Esophagus muscularis mucosa (tissue), 4 donors: ENCODE data around the gene TUBB.

Source experiments
- EP300 ChIP-seq: sonication (generic); formaldehyde crosslinking; IDR thresholded peaks from one replicate; pipeline ENCODE4 v1.6.1; 2017; ENCODE audit warnings: antibody characterized with exemption
- POLR2A ChIP-seq: fragments of 450-650 bp; IDR thresholded peaks from one replicate; pipeline ENCODE4 v1.6.1; 2017; ENCODE audit warnings: antibody characterized with exemption, moderate library complexity, mild to moderate bottlenecking, low read depth
- POLR2AphosphoS5 ChIP-seq, 2 donors: sonication (generic); formaldehyde crosslinking; IDR thresholded peaks; one replicate each; pipeline ENCODE4 v1.6.1; 2017; ENCODE audit warnings: antibody characterized with exemption in 2 of 2
- TF ChIP-seq, protein P1 (sequence below), 3 experiments: fragments of 200-600 bp in 2 of 3; fragments of 450-650 bp in 1 of 3; sonication (generic) in 2 of 3; IDR thresholded peaks; one replicate each; pipeline ENCODE4 v1.5.1; 2017 to 2019; ENCODE audit warnings: antibody characterized with exemption in 3 of 3, mild to moderate bottlenecking in 2 of 3, moderate library complexity in 1 of 3

DNA sequence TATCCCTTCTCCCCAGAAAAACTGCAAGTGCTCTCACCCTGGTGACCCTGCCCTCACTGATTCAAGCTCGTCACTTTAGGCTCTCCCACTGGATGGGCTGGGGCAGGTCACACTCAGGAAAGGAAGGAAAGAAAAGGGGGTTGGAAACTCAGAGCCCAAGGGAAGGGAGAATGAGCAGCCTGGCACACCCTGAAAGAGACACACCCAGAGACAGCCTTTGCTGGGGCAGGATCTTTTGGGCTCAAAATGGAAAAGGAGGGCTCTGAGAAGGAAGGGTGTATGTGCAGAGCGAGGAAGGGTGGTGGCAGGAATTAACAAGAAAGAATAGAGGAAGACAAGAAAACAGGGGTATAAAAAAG is 36.2 kb upstream of the TUBB start:
- TF ChIP-seq, protein P1, sequence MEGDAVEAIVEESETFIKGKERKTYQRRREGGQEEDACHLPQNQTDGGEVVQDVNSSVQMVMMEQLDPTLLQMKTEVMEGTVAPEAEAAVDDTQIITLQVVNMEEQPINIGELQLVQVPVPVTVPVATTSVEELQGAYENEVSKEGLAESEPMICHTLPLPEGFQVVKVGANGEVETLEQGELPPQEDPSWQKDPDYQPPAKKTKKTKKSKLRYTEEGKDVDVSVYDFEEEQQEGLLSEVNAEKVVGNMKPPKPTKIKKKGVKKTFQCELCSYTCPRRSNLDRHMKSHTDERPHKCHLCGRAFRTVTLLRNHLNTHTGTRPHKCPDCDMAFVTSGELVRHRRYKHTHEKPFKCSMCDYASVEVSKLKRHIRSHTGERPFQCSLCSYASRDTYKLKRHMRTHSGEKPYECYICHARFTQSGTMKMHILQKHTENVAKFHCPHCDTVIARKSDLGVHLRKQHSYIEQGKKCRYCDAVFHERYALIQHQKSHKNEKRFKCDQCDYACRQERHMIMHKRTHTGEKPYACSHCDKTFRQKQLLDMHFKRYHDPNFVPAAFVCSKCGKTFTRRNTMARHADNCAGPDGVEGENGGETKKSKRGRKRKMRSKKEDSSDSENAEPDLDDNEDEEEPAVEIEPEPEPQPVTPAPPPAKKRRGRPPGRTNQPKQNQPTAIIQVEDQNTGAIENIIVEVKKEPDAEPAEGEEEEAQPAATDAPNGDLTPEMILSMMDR (IDR thresholded peaks at IDR 0.05), result no peak
- TF ChIP-seq POLR2A (no peak), EP300 (no peak), POLR2AphosphoS5 (IDR thresholded peaks at IDR 0.05) (no peak)
